Heart right ventricle (tissue), 16 donors: ENCODE data around the gene SLCO1A2. TPM values are rescaled to one million over a fixed set of nuclear protein-coding genes. Genes with fewer than 3 reads are reported as not detected.

Experiments
- ATAC-seq, 8 donors: fragments of 200-7000 bp; cut with Tn5 transposase; one replicate each; pipeline ENCODE4 v1.9.1; 2020; ENCODE audit warnings: mild to moderate bottlenecking in 8 of 8, moderate library complexity in 8 of 8, moderate number of reproducible peaks in 1 of 8
- DNase-seq, 2 donors: peaks; one replicate each; pipeline ENCODE4 v3.0.0-alpha.2; 2020
- H3K27ac ChIP-seq, 10 donors: fragments of 200-600 bp; sonication (generic) in 2 of 10; one replicate each; pipeline versions ENCODE4 v1.5.0 to v1.8.0; 2020 to 2022; ENCODE audit warnings: mild to moderate bottlenecking in 3 of 10
- H3K27me3 ChIP-seq, 7 donors: fragments of 200-600 bp; one replicate each; pipeline ENCODE4 v1.8.0; 2021 to 2022; ENCODE audit warnings: mild to moderate bottlenecking in 2 of 7
- H3K36me3 ChIP-seq, 9 donors: fragments of 200-600 bp; sonication (generic) in 1 of 9; one replicate each; pipeline versions ENCODE4 v1.5.0 to v1.8.0; 2020 to 2022; ENCODE audit warnings: mild to moderate bottlenecking in 2 of 9
- H3K4me1 ChIP-seq, 9 donors: fragments of 200-600 bp; sonication (generic) in 1 of 9; one replicate each; pipeline versions ENCODE4 v1.5.0 to v1.8.0; 2020 to 2022; ENCODE audit warnings: mild to moderate bottlenecking in 4 of 9
- H3K4me3 ChIP-seq, 10 donors: fragments of 200-600 bp; sonication (generic) in 2 of 10; one replicate each; pipeline versions ENCODE4 v1.5.0 to v1.8.0; 2020 to 2022; ENCODE audit warnings: mild to moderate bottlenecking in 7 of 10, moderate library complexity in 2 of 10
- H3K9me3 ChIP-seq, 11 donors: fragments of 200-600 bp in 10 of 11; sonication (generic) in 2 of 11; one replicate each; pipeline versions ENCODE4 v1.5.0 to v1.8.0; 2013 to 2022; ENCODE audit warnings: mild to moderate bottlenecking in 2 of 11, control low read depth in 1 of 11, moderate library complexity in 1 of 11
- CTCF ChIP-seq, 9 donors: fragments of 200-600 bp; sonication (generic) in 2 of 9; IDR thresholded peaks; one replicate each; pipeline versions ENCODE4 v1.5.0 to v1.8.0; 2021 to 2022; ENCODE audit warnings: antibody characterized with exemption in 9 of 9, mild to moderate bottlenecking in 5 of 9, moderate library complexity in 1 of 9
- WGBS, 2 donors: extraction: QIAGEN DNeasy Blood & Tissue Kit; methylation state at CpG; one replicate each; pipeline ENCODE4 v1.1.7; 2013; ENCODE audit warnings: inconsistent platforms in 1 of 2; 5-methylcytosine and 5-hydroxymethylcytosine counted together
- intact Hi-C, 10 donors: fragments of 100-400 bp; cut with DNase I; formaldehyde crosslinking; loops; one replicate each; pipeline versions ENCODE4 v1.11.1 to v1.14.2; 2022
- polyA plus RNA-seq, 2 donors: library from polyadenylated mRNA; stranded (reverse); fragments of 200-250 nt; gene quantifications; one replicate each; pipeline ENCODE4 v1.2.3, GENCODE V29; 2013
- total RNA-seq, 10 donors: library from RNA; stranded (reverse); fragmentation: NEBNext Ultra II Directional in 3 of 10; extraction: Animal tissue kit (Norgen Biotek cat#: 25700) in 3 of 10; gene quantifications; one replicate each; pipeline versions ENCODE4 v1.2.1 to v1.2.4, GENCODE V29; 2021 to 2023
- donor health status: Arrhythmogenic right ventricular cardiomyopathy.
- donor health status: ischemic (EF 13 %, LVEDD 7.1; RV severe dilation, severe dysfunction).
- donor health status: healthy with polysubstance abuse.
- donor health status: DM: no; HTN: yes; CAD: no.
- donor health status: DM: no; HTN: no; CAD: no.
- donor health status: ischemic (EF 25% LVEDD 6.9; RV normal size, moderate dysfunction).
- donor health status: ischemic (EF 25% LVEDD 5.7; RV mildly dilated, moderate dysfunction).
- donor health status: healthy.
- donor health status: DM: yes; HTN: yes; CAD: no.
- donor health status: Ischemic cardiomyopathy.
- donor health status: ischemic (EF 35%, LVEDD 5.7; RV mildly dilated, moderate dysfunction).
- donor health status: nonischemic (EF 11% LVEDD 7.7; RV severe dilation, severe dysfunction).
- donor health status: DM: yes; HTN: yes; CAD: no.
- donor health status: PGD.
- donor health status: ischemic (EF 29% LVEDD 5.4; RV normal size, mild dysfunction).
- donor health status: nonischemic (EF 23%, LVEDD 6.1; RV moderate dilation, normal function).

The SLCO1A2 gene
- total and polyA plus RNA-seq, 12 donors, result not detected

GRCh38 chr12:21296348-21296747 lies 38.4 kb downstream of the SLCO1A2 start:
- no peaks in the 10 kb centered on the region for H3K9me3 ChIP-seq
- peaks cover 0 to 9% (median 0%) of the 10 kb centered on the region in 7 donors for H3K27me3 ChIP-seq
- H3K36me3 ChIP-seq, result no peaks in the 10 kb centered on the region
- ATAC-seq (no peak), DNase-seq (no peak)
- 90 to 97% methylated on average over 1 of the region's 1 CpG for WGBS, 2 donors
- TF ChIP-seq CTCF (IDR thresholded peaks at IDR 0.05), result no peak
- no peak overlapping the region for H3K4me3 ChIP-seq
- no peaks in the 10 kb centered on the region for H3K4me1 ChIP-seq
- H3K27ac ChIP-seq, result no peak overlapping the region
- intact Hi-C loops, result no loop called here

GRCh38 chr12:21294176-21294575 lies 40.5 kb downstream of the SLCO1A2 start:
- H3K27ac ChIP-seq, result no peak overlapping the region
- 71 to 77% methylated on average over 1 of the region's 1 CpG for WGBS, 2 donors
- H3K9me3 ChIP-seq, result no peaks in the 10 kb centered on the region
- peaks cover 0 to 9% (median 0%) of the 10 kb centered on the region in 7 donors for H3K27me3 ChIP-seq
- H3K36me3 ChIP-seq, result no peaks in the 10 kb centered on the region
- intact Hi-C loops, result no loop called here
- DNase-seq (no peak), ATAC-seq (no peak)
- no peak overlapping the region for H3K4me3 ChIP-seq
- TF ChIP-seq CTCF (IDR thresholded peaks at IDR 0.05), result no peak
- H3K4me1 ChIP-seq, result no peaks in the 10 kb centered on the region

- H3K4me1 ChIP-seq, result no peaks in the 10 kb centered on the region
- intact Hi-C loops, result no loop called here
- ATAC-seq, result no peak
- no peaks in the 10 kb centered on the region for H3K36me3 ChIP-seq
- 92 to 97% methylated on average over 2 of the region's 2 CpGs for WGBS, 2 donors
- no peak for TF ChIP-seq CTCF (IDR thresholded peaks at IDR 0.05)
- no peak for DNase-seq
- H3K27ac ChIP-seq, result no peak overlapping the region
- no peak overlapping the region for H3K4me3 ChIP-seq
- peaks cover 0 to 9% (median 0%) of the 10 kb centered on the region in 7 donors for H3K27me3 ChIP-seq
- H3K9me3 ChIP-seq, result no peaks in the 10 kb centered on the region
Measured at GRCh38 chr12:21292111-21292510, 42.6 kb downstream of the SLCO1A2 start.

- DNase-seq, result no peak
- no peak overlapping the region for H3K4me3 ChIP-seq
- no peaks in the 10 kb centered on the region for H3K4me1 ChIP-seq
- H3K9me3 ChIP-seq, result no peaks in the 10 kb centered on the region
- H3K27ac ChIP-seq, result no peak overlapping the region
- WGBS, 2 donors, result 67 to 71% methylated on average over 4 of the region's 4 CpGs
- intact Hi-C loops, result no loop called here
- no peaks in the 10 kb centered on the region for H3K36me3 ChIP-seq
- no peak for TF ChIP-seq CTCF (IDR thresholded peaks at IDR 0.05)
- H3K27me3 ChIP-seq, result no peaks in the 10 kb centered on the region
- no peak for ATAC-seq
Measured at GRCh38 chr12:21289698-21290097, 45.0 kb downstream of the SLCO1A2 start.
